ENCODE measurements around the gene HSD17B1.

HSD17B1 gene

DNA sequence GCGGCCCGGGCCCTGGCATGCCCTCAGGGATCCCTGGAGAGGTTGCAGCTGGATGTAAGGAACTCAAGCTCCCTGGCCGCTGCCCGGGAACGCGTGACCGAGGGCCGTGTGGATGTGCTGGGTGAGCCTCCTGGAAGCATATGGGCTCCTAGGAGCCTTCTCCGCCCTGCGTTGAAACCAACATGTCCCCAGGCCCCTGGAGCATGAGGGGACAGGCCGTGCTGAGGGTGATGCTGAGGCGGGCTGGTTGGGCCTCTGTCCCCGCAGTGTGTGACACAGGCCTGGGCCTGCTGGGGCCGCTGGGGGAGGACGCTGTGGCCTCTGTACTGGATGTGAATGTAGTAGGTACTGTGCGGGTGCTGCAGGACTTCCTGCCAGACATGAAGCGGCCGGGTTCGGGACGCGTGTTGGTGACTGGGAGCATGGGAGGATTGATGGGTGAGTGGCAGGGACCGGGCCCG lies 5.7 kb upstream of the HSD17B1 start:
- Histone ChIP-seq H4K20me1 (ENCODE audit: control insufficient read depth, insufficient read depth, low read depth, low read length) (no peaks in the 10 kb centered on the region), H3K36me3 (ENCODE audit: control insufficient read depth, low read length) (no peaks in the 10 kb centered on the region), H3F3A (ENCODE audit: control insufficient read depth, insufficient read depth) (no peaks in the 10 kb centered on the region), H3K4me2 (ENCODE audit: low read length) (no peak overlapping the region), H3K27ac (ENCODE audit: low read depth, low read length) (no peak overlapping the region), H3K27me3 (ENCODE audit: control insufficient read depth, low read length) (no peaks in the 10 kb centered on the region), H3K4me3 (ENCODE audit: low read length) (no peak overlapping the region), H3K79me2 (ENCODE audit: control insufficient read depth, low read length) (no peaks in the 10 kb centered on the region), H3K4me1 (ENCODE audit: control insufficient read depth, low read length) (peaks cover 10% of the 10 kb centered on the region), H3K9me2 (replicated peaks; ENCODE audit: control insufficient read depth, low read length) (no peaks in the 10 kb centered on the region), H3K9me3 (ENCODE audit: control insufficient read depth, insufficient read depth, low read length) (no peaks in the 10 kb centered on the region)
- no peak for TF ChIP-seq EZH2phosphoT487 (IDR thresholded peaks at IDR 0.05; ENCODE audit: borderline replicate concordance, low read length)
- TF ChIP-seq, protein P1, sequence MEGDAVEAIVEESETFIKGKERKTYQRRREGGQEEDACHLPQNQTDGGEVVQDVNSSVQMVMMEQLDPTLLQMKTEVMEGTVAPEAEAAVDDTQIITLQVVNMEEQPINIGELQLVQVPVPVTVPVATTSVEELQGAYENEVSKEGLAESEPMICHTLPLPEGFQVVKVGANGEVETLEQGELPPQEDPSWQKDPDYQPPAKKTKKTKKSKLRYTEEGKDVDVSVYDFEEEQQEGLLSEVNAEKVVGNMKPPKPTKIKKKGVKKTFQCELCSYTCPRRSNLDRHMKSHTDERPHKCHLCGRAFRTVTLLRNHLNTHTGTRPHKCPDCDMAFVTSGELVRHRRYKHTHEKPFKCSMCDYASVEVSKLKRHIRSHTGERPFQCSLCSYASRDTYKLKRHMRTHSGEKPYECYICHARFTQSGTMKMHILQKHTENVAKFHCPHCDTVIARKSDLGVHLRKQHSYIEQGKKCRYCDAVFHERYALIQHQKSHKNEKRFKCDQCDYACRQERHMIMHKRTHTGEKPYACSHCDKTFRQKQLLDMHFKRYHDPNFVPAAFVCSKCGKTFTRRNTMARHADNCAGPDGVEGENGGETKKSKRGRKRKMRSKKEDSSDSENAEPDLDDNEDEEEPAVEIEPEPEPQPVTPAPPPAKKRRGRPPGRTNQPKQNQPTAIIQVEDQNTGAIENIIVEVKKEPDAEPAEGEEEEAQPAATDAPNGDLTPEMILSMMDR (IDR thresholded peaks at IDR 0.05; ENCODE audit: low read depth, low read length, poor library complexity, severe bottlenecking): no peak

DNA sequence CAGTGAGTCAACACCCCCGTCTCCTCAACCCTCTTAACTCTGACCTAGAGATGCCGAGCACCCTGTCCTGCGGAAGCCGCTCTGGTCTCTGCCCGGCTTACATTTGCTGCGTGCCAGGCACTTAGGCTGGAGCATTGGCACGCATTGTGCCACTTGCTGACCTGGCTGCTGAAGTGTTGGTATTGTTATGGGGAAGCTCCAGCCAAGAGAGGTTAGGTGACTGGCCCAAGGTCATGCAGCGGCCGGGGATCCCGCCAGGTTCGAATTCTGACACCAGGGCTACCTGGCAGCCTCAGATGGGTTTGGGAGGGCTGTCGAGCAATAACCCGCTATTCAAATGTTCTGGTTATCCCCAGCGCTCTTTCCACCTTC lies 5.0 kb upstream of the HSD17B1 start:
- Histone ChIP-seq H3K9me2 (replicated peaks; ENCODE audit: control insufficient read depth, low read length) (no peaks in the 10 kb centered on the region), H3K79me2 (ENCODE audit: control insufficient read depth, low read length) (no peaks in the 10 kb centered on the region), H3K9me3 (ENCODE audit: control insufficient read depth, insufficient read depth, low read length) (no peaks in the 10 kb centered on the region), H3K36me3 (ENCODE audit: control insufficient read depth, low read length) (no peaks in the 10 kb centered on the region), H3K27me3 (ENCODE audit: control insufficient read depth, low read length) (no peaks in the 10 kb centered on the region), H3K27ac (ENCODE audit: low read depth, low read length) (no peak overlapping the region), H3K4me2 (ENCODE audit: low read length) (peak overlapping the region; percentile 79), H4K20me1 (ENCODE audit: control insufficient read depth, insufficient read depth, low read depth, low read length) (no peaks in the 10 kb centered on the region), H3K4me3 (ENCODE audit: low read length) (peak overlapping the region; percentile 71), H3K4me1 (ENCODE audit: control insufficient read depth, low read length) (peaks cover 10% of the 10 kb centered on the region), H3F3A (ENCODE audit: control insufficient read depth, insufficient read depth) (no peaks in the 10 kb centered on the region)
- TF ChIP-seq, protein P1 (IDR thresholded peaks at IDR 0.05; ENCODE audit: low read depth, low read length, poor library complexity, severe bottlenecking): no peak
- TF ChIP-seq EZH2phosphoT487 (IDR thresholded peaks at IDR 0.05; ENCODE audit: borderline replicate concordance, low read length): no peak

DNA sequence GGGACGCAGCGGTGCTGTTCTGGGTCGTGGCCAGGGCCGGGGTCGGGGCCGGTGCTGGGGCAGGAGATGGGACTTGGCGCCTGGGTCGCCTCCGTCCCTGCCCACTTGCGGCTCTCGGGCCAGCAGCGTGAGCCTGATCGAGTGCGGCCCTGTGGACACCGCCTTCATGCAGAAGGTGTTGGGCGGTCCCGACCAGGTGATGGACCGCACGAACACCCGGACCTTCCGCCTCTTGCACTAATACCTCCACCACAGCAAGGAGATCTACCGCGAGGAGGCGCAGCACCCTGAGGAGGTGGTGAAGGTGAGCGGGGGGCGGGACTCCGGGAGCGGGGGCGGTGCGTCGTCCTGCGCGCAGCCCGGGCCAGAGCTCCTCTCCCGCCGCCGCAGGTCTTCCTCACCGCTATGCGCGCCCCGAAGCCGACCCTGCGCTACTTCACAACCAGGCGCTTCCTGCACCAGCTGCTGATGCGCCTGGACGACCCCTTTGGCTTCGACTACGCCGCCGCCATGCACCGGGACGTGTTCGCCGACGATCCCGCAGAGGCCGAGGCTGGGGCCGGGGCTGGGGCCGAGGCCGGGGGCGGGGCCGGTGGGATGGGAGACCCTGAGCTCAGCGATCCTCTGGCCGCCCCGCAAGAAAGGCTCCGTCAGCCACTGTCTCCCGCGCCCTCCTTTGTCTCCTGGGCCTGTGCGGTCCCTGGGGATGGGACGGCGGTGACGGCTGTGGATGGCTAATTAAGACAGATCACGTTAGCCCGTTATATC lies 4.5 kb upstream of the HSD17B1 start:
- Histone ChIP-seq H3F3A (ENCODE audit: control insufficient read depth, insufficient read depth) (no peaks in the 10 kb centered on the region), H4K20me1 (ENCODE audit: control insufficient read depth, insufficient read depth, low read depth, low read length) (no peaks in the 10 kb centered on the region), H3K4me2 (ENCODE audit: low read length) (peak overlapping the region; percentile 79), H3K36me3 (ENCODE audit: control insufficient read depth, low read length) (no peaks in the 10 kb centered on the region), H3K4me1 (ENCODE audit: control insufficient read depth, low read length) (peaks cover 10% of the 10 kb centered on the region), H3K9me2 (replicated peaks; ENCODE audit: control insufficient read depth, low read length) (no peaks in the 10 kb centered on the region), H3K27me3 (ENCODE audit: control insufficient read depth, low read length) (no peaks in the 10 kb centered on the region), H3K27ac (ENCODE audit: low read depth, low read length) (no peak overlapping the region), H3K9me3 (ENCODE audit: control insufficient read depth, insufficient read depth, low read length) (no peaks in the 10 kb centered on the region), H3K79me2 (ENCODE audit: control insufficient read depth, low read length) (0 out of 2 replicates have a peak, but pooled peaks cover 1% of the 10 kb centered on the region), H3K4me3 (ENCODE audit: low read length) (peak overlapping the region; percentile 71)
- TF ChIP-seq, protein P1 (IDR thresholded peaks at IDR 0.05; ENCODE audit: low read depth, low read length, poor library complexity, severe bottlenecking): peak; percentile 81
- TF ChIP-seq EZH2phosphoT487 (IDR thresholded peaks at IDR 0.05; ENCODE audit: borderline replicate concordance, low read length): no peak

All from DOHH2 (cell line).